Right lobe of liver (tissue), 4 donors: ENCODE results near the gene SPOPL.

Source experiments
- POLR2A ChIP-seq: fragments of 450-650 bp; IDR thresholded peaks from one replicate; pipeline ENCODE4 v1.6.1; 2017; ENCODE audit warnings: antibody characterized with exemption, mild to moderate bottlenecking
- TF ChIP-seq, protein P1 (sequence below), 4 donors: fragments of 200-600 bp in 3 of 4; fragments of 450-650 bp in 1 of 4; IDR thresholded peaks; one replicate each; pipeline versions ENCODE4 v1.5.1 to v1.8.0; 2016 to 2022; ENCODE audit warnings: antibody characterized with exemption in 4 of 4, mild to moderate bottlenecking in 2 of 4
- donor health status: DM: no; HTN: no; CAD: no.
- donor health status: DM: no; HTN: no; CAD: no.
- donor health status: DM: no; HTN: yes; CAD: no.

DNA sequence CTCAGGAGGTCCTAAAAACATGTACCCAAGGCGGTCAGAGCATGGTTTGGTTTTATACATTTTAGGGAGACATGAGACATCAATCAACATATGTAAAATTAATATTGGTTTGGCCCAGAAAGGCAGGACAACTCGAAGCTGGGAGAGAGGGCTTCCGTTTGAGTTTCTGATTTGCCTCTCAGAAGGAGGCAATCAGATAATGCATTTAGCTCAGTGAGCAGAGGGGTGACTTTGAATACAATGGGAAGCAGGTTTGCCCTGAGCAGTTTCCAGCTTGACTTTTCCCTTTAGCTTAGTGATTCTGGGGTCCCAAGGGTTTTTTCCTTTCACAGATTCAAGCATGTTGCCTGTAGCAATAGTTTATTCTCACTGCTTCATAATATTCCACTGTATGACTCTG lies 12.6 kb downstream of the SPOPL start:
- TF ChIP-seq, protein P1, sequence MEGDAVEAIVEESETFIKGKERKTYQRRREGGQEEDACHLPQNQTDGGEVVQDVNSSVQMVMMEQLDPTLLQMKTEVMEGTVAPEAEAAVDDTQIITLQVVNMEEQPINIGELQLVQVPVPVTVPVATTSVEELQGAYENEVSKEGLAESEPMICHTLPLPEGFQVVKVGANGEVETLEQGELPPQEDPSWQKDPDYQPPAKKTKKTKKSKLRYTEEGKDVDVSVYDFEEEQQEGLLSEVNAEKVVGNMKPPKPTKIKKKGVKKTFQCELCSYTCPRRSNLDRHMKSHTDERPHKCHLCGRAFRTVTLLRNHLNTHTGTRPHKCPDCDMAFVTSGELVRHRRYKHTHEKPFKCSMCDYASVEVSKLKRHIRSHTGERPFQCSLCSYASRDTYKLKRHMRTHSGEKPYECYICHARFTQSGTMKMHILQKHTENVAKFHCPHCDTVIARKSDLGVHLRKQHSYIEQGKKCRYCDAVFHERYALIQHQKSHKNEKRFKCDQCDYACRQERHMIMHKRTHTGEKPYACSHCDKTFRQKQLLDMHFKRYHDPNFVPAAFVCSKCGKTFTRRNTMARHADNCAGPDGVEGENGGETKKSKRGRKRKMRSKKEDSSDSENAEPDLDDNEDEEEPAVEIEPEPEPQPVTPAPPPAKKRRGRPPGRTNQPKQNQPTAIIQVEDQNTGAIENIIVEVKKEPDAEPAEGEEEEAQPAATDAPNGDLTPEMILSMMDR (IDR thresholded peaks at IDR 0.05): no peak
- TF ChIP-seq POLR2A: no peak
